Keratinocyte (primary cell): Measurements from ENCODE around the gene JAKMIP3.

Experiments used
- EZH2 ChIP-seq: IDR thresholded peaks from one replicate; pipeline ENCODE4 v1.6.1; 2012; ENCODE audit warnings: inconsistent platforms, mild to moderate bottlenecking, low read length, moderate library complexity
- TF ChIP-seq, protein P1 (sequence below), 3 experiments: IDR thresholded peaks in 1 of 3; conservative IDR thresholded peaks in 1 of 3; optimal IDR thresholded peaks in 1 of 3; 2 replicates in 2 of 3; 3 replicates in 1 of 3; pipeline versions ENCODE3 to v1.5.1; 2011; ENCODE audit warnings: low read length in 3 of 3, mild to moderate bottlenecking in 3 of 3, moderate library complexity in 2 of 3, control low read depth in 1 of 3, inconsistent platforms in 1 of 3; ENCODE audit not compliant: insufficient read depth in 2 of 3; ENCODE audit errors: extremely low read depth in 1 of 3

DNA sequence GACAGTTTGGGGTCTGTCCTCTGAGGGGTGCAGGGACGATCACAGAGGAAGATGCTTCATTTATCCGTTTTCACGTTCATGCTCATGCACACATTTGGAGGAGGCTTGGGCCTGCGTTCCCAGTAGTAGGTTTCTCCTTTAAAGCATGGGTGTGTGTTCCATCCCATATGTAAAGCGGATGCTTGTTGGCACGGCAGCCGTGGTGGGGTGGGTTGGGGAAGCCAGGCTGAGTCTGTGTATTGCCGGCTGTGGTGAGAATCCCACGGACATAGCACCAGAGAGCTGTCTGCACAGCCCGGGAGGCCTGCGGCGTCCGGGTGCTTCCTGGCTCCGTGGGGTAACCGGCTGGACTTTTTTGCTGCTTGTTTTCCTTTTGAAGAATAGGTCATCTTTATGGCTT, 440 bp downstream of the JAKMIP3 start:
- TF ChIP-seq, protein P1, sequence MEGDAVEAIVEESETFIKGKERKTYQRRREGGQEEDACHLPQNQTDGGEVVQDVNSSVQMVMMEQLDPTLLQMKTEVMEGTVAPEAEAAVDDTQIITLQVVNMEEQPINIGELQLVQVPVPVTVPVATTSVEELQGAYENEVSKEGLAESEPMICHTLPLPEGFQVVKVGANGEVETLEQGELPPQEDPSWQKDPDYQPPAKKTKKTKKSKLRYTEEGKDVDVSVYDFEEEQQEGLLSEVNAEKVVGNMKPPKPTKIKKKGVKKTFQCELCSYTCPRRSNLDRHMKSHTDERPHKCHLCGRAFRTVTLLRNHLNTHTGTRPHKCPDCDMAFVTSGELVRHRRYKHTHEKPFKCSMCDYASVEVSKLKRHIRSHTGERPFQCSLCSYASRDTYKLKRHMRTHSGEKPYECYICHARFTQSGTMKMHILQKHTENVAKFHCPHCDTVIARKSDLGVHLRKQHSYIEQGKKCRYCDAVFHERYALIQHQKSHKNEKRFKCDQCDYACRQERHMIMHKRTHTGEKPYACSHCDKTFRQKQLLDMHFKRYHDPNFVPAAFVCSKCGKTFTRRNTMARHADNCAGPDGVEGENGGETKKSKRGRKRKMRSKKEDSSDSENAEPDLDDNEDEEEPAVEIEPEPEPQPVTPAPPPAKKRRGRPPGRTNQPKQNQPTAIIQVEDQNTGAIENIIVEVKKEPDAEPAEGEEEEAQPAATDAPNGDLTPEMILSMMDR (optimal IDR thresholded peaks at IDR 0.05 in 1 of 3, IDR thresholded peaks at IDR 0.05 in 1 of 3, conservative IDR thresholded peaks at IDR 0.05 in 1 of 3; ENCODE audit: extremely low read depth in 1 of 3, insufficient read depth in 2 of 3, low read length in 3 of 3) = no peak
- TF ChIP-seq EZH2 = no peak
